ENCODE measurements around the gene GAS7. TPM values are rescaled to one million over a fixed set of nuclear protein-coding genes. Genes with fewer than 3 reads are reported as not detected.

The GAS7 gene
- total RNA-seq, 2 donors from 2014 or later = 10.3 to 144 TPM

GRCh38 chr17:9918804-9919352 is 279.5 kb downstream of the GAS7 start:
- WGBS = 90% methylated on average over 5 of the region's 5 CpGs
- Histone ChIP-seq H3K4me1 (replicated peaks) (no peaks in the 10 kb centered on the region), H3K36me3 (no peaks in the 10 kb centered on the region), H3K27ac (no peak overlapping the region), H3K27me3 (replicated peaks; ENCODE audit: insufficient read depth) (no peaks in the 10 kb centered on the region), H3K4me3 (no peak overlapping the region), H3K9me3 (no peaks in the 10 kb centered on the region)
- intact Hi-C loops (cut with DNase I) = no loop called here
- TF ChIP-seq CTCF (IDR thresholded peaks at IDR 0.05) (no peak), POLR2A (IDR thresholded peaks at IDR 0.05) (no peak), POLR2AphosphoS5 (IDR thresholded peaks at IDR 0.05) (no peak)
- no peak for DNase-seq (ENCODE audit: low spot score)

DNA sequence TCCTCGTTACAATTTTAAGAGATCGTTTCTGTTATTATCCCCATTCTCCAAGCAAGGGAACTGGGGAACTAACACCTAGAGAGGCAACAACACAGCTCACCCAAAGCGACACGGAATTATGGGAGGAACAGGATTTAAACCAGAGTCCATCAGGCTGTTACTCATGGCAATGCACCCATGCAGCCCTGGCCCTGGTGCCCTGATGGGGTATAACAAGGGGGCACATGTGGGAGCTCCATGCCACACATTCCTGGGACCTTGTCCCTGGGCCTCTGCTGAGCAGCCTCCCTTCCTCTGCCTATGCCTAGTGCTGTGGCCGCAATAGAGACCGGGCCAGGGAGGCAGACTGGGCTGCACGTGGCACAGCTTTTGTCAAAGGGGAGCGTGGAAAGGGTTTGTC is 280.1 kb downstream of the GAS7 start:
- no peaks in the 10 kb centered on the region for H3K9me3 ChIP-seq
- 85% methylated on average over 8 of the region's 8 CpGs for WGBS
- H3K4me3 ChIP-seq = no peak overlapping the region
- intact Hi-C loops (cut with DNase I) = no loop called here
- no peak for TF ChIP-seq CTCF (IDR thresholded peaks at IDR 0.05)
- TF ChIP-seq POLR2AphosphoS5 (IDR thresholded peaks at IDR 0.05) = no peak
- TF ChIP-seq POLR2A (IDR thresholded peaks at IDR 0.05) = no peak
- no peak overlapping the region for H3K27ac ChIP-seq
- H3K4me1 ChIP-seq (replicated peaks) = no peaks in the 10 kb centered on the region
- no peaks in the 10 kb centered on the region for H3K36me3 ChIP-seq
- no peak for DNase-seq (ENCODE audit: low spot score)
- H3K27me3 ChIP-seq (replicated peaks; ENCODE audit: insufficient read depth) = no peaks in the 10 kb centered on the region

DNA sequence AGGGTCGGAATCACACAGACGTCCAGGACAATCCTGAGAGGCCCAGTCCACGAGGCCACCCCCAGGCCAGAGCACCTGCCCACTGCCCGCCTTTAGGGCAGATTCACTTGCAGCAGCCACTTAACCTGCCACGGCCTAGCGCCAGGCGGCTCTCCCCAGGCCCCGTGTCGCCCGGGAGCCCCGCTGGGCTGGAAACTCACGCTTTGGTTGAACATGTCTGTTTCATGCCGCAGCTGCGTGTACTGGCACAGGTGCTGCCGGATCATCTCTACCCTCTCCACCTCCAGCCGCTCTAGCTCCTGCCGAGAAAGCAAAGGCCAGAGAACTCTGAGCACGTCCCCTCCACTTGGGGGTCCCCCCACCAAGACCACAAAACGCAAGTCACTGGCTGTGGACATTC is 280.6 kb downstream of the GAS7 start:
- TF ChIP-seq POLR2AphosphoS5 (IDR thresholded peaks at IDR 0.05) (no peak), CTCF (IDR thresholded peaks at IDR 0.05) (no peak), POLR2A (IDR thresholded peaks at IDR 0.05) (no peak)
- no peaks in the 10 kb centered on the region for H3K27me3 ChIP-seq (replicated peaks; ENCODE audit: insufficient read depth)
- WGBS = 86% methylated on average over 19 of the region's 19 CpGs
- intact Hi-C loops (cut with DNase I) = no loop called here
- no peak overlapping the region for H3K4me3 ChIP-seq
- H3K4me1 ChIP-seq (replicated peaks) = no peaks in the 10 kb centered on the region
- no peaks in the 10 kb centered on the region for H3K36me3 ChIP-seq
- H3K27ac ChIP-seq = no peak overlapping the region
- no peaks in the 10 kb centered on the region for H3K9me3 ChIP-seq
- no peak for DNase-seq (ENCODE audit: low spot score)

DNA sequence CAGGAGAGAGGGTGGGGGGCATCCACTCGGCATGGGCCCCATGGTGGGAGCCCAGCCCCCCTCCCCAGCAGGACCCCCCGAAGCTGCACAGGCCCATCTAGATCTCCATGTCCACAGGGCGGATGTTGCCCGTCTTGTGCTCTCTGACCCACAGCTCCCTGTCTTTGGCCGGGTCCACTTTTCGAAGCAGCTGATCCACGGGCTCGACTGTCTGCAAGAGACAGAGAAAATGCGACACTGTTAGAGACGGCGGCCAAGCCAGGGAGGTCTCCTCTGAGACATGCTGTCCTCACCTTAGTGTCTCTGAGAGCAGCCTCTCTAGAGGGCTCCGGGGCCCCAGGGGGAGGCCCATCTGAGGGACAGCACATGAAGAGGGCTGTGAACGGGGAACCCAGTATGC is 281.3 kb downstream of the GAS7 start:
- no peaks in the 10 kb centered on the region for H3K4me1 ChIP-seq (replicated peaks)
- no peak for TF ChIP-seq POLR2A (IDR thresholded peaks at IDR 0.05)
- TF ChIP-seq POLR2AphosphoS5 (IDR thresholded peaks at IDR 0.05) = no peak
- TF ChIP-seq CTCF (IDR thresholded peaks at IDR 0.05) = no peak
- no peak for DNase-seq (ENCODE audit: low spot score)
- 87% methylated on average over 13 of the region's 13 CpGs for WGBS
- intact Hi-C loops (cut with DNase I) = no loop called here
- H3K9me3 ChIP-seq = no peaks in the 10 kb centered on the region
- H3K36me3 ChIP-seq = no peaks in the 10 kb centered on the region
- no peak overlapping the region for H3K27ac ChIP-seq
- H3K4me3 ChIP-seq = no peak overlapping the region
- no peaks in the 10 kb centered on the region for H3K27me3 ChIP-seq (replicated peaks; ENCODE audit: insufficient read depth)

GRCh38 chr17:9916108-9916507 is 282.3 kb downstream of the GAS7 start:
- DNase-seq (ENCODE audit: low spot score) = no peak
- H3K27me3 ChIP-seq (replicated peaks; ENCODE audit: insufficient read depth) = no peaks in the 10 kb centered on the region
- no peak overlapping the region for H3K4me3 ChIP-seq
- intact Hi-C loops (cut with DNase I) = no loop called here
- no peaks in the 10 kb centered on the region for H3K9me3 ChIP-seq
- no peak for TF ChIP-seq POLR2AphosphoS5 (IDR thresholded peaks at IDR 0.05)
- no peak for TF ChIP-seq POLR2A (IDR thresholded peaks at IDR 0.05)
- TF ChIP-seq CTCF (IDR thresholded peaks at IDR 0.05) = no peak
- no peak overlapping the region for H3K27ac ChIP-seq
- no peaks in the 10 kb centered on the region for H3K4me1 ChIP-seq (replicated peaks)
- H3K36me3 ChIP-seq = no peaks in the 10 kb centered on the region
- 57% methylated on average over 8 of the region's 8 CpGs for WGBS

Measured in prostate gland (tissue), 2 donors.